Liver (tissue), 10 donors: ENCODE results near the gene RALGAPB. TPM values are rescaled to one million over a fixed set of nuclear protein-coding genes. Genes with fewer than 3 reads are reported as not detected.

Source experiments
- DNase-seq: peaks from one replicate; pipeline ENCODE4 v3.0.0-alpha.2; 2017; ENCODE audit warnings: low spot score
- H3K27ac ChIP-seq, 2 donors: one replicate each; pipeline ENCODE4 v1.7.0; 2013; ENCODE audit warnings: inconsistent platforms in 2 of 2, low read length in 2 of 2, control low read depth in 1 of 2, low read depth in 1 of 2, mild to moderate bottlenecking in 1 of 2
- H3K27me3 ChIP-seq, 4 donors: one replicate each; pipeline versions ENCODE4 v1.6.1 to v1.7.0; 2013; ENCODE audit warnings: low read length in 3 of 4, inconsistent platforms in 1 of 4, mild to moderate bottlenecking in 1 of 4, moderate library complexity in 1 of 4; ENCODE audit not compliant: control insufficient read depth in 4 of 4, insufficient read depth in 4 of 4
- H3K36me3 ChIP-seq, 4 donors: one replicate each; pipeline versions ENCODE4 v1.6.1 to v1.7.0; 2013; ENCODE audit warnings: low read length in 3 of 4, mild to moderate bottlenecking in 3 of 4, low read depth in 1 of 4, moderate library complexity in 1 of 4; ENCODE audit not compliant: control insufficient read depth in 4 of 4, insufficient read depth in 3 of 4
- H3K4me1 ChIP-seq, 4 donors: one replicate each; pipeline versions ENCODE4 v1.6.1 to v1.7.0; 2013; ENCODE audit warnings: low read length in 3 of 4, mild to moderate bottlenecking in 3 of 4, moderate library complexity in 1 of 4; ENCODE audit not compliant: control insufficient read depth in 4 of 4, insufficient read depth in 4 of 4
- H3K4me3 ChIP-seq, 3 donors: one replicate each; pipeline versions ENCODE4 v1.6.1 to v1.7.0; 2013; ENCODE audit warnings: low read length in 3 of 3, control low read depth in 1 of 3, low read depth in 1 of 3, mild to moderate bottlenecking in 1 of 3
- H3K9ac ChIP-seq, 2 donors: one replicate each; pipeline ENCODE4 v1.7.0; 2013; ENCODE audit warnings: low read length in 2 of 2, mild to moderate bottlenecking in 2 of 2, moderate library complexity in 2 of 2, control low read depth in 1 of 2, low read depth in 1 of 2
- H3K9me3 ChIP-seq, 4 donors: one replicate each; pipeline versions ENCODE4 v1.6.1 to v1.7.0; 2013; ENCODE audit warnings: low read length in 3 of 4; ENCODE audit not compliant: control insufficient read depth in 4 of 4
- YY1 ChIP-seq: IDR thresholded peaks from 2 replicates; pipeline ENCODE4 v1.6.1; 2016; ENCODE audit warnings: antibody characterized with exemption, mild to moderate bottlenecking
- ZBTB33 ChIP-seq: IDR thresholded peaks from 2 replicates; pipeline ENCODE4 v1.6.1; 2016; ENCODE audit warnings: antibody characterized with exemption
- WGBS: extraction: QIAGEN DNeasy Blood & Tissue Kit; methylation state at CpG from one replicate; pipeline ENCODE4 v1.1.7; 2013; 5-methylcytosine and 5-hydroxymethylcytosine counted together
- polyA plus RNA-seq, 2 donors: library from polyadenylated mRNA; stranded (reverse) in 1 of 2; unstranded in 1 of 2; fragments of 200-250 nt in 1 of 2; fragments of >200 nt in 1 of 2; fragmentation: Nextera tagmentation in 1 of 2; extraction: Ambion mirVana in 1 of 2; gene quantifications; one replicate each; pipeline versions ENCODE4 v1.2.1 to v1.2.3, GENCODE V29; 2013 to 2015
- small RNA-seq: library from RNA; depleted of rRNA; stranded (forward); fragments of <200 nt; gene quantifications from one replicate; pipeline ENCODE3, GENCODE V24; 2014
- total RNA-seq, 2 donors: library from RNA; depleted of rRNA; stranded (reverse); fragments of >200 nt; gene quantifications; one replicate each; pipeline ENCODE4 v1.2.3, GENCODE V29; 2014
- donor health status: healthy.
- donor health status: healthy.
- donor health status: healthy.
- donor health status: healthy.
- donor health status: healthy.

RALGAPB gene
- total and polyA plus RNA-seq, 4 donors = 4.3 to 19.7 (median 9.5) TPM

GRCh38 chr20:38626921-38627659, 154.4 kb downstream of the RALGAPB start:
- H3K9me3 ChIP-seq = peaks cover 0 to 4% (median 2%) of the 10 kb centered on the region in 4 donors
- 95% methylated on average over 10 of the region's 10 CpGs for WGBS
- H3K27me3 ChIP-seq = no peaks in the 10 kb centered on the region
- H3K9ac ChIP-seq = no peak overlapping the region
- DNase-seq = no peak
- no peak for TF ChIP-seq ZBTB33
- no peak for TF ChIP-seq YY1
- no peak overlapping the region for H3K4me3 ChIP-seq
- no peak overlapping the region for H3K27ac ChIP-seq
- H3K36me3 ChIP-seq = no peaks in the 10 kb centered on the region
- H3K4me1 ChIP-seq = no peaks in the 10 kb centered on the region

Small RNA genes lying within 50 kb of the gene (small RNA-seq; reads per million reads assigned to genes)
- not detected for gene MIR548O2
- gene RF00056 = not detected
- 25.7 reads per million, percentile 96 among the genes with 10 or more reads in this experiment for gene SNORA60
- gene SNORA71A = 11.2 reads per million, percentile 94 among the genes with 10 or more reads in this experiment
- gene SNORA71B = 31.3 reads per million, percentile 96 among the genes with 10 or more reads in this experiment
- gene SNORA71C = 5.8 reads per million, percentile 93 among the genes with 10 or more reads in this experiment
- 160 reads per million, percentile 98 among the genes with 10 or more reads in this experiment for gene SNORA71D
- gene SNORA71E = not detected

Other genes with a start within 250 kb of the RALGAPB start
- 1 to 10 TPM in 1 of 2 donors, under 1 TPM in 1; 0.09 to 1.4 TPM for gene KIAA1755, start 212.1 kb upstream of the RALGAPB start, total RNA-seq
- 1 to 10 TPM in 1 of 2 donors, under 1 TPM in 1; 0.29 to 1.3 TPM for gene KIAA1755, start 212.1 kb upstream of the RALGAPB start, polyA plus RNA-seq
- gene BPI, start 168.7 kb upstream of the RALGAPB start, total RNA-seq = 10 to 100 TPM in 1 of 2 donors, under 1 TPM in 1; 0.08 to 10.3 TPM
- gene BPI, start 168.7 kb upstream of the RALGAPB start, polyA plus RNA-seq = under 1 TPM in 1 of 2 donors, not detected in 1; 0.37 TPM
- gene LBP, start 126.4 kb upstream of the RALGAPB start, total RNA-seq = 1,000 to 10,000 TPM in 1 of 2 donors, 100 to 1,000 TPM in 1; 761 to 1,404 TPM
- 1,000 to 10,000 TPM in 1 of 2 donors, 100 to 1,000 TPM in 1; 561 to 1,485 TPM for gene LBP, start 126.4 kb upstream of the RALGAPB start, polyA plus RNA-seq
- 1 to 10 TPM; 6.3 to 9.2 TPM for gene SNHG17, start 37.5 kb upstream of the RALGAPB start, total RNA-seq
- gene SNHG17, start 37.5 kb upstream of the RALGAPB start, polyA plus RNA-seq = 10 to 100 TPM; 18.9 to 24.6 TPM
- gene ADIG, start 108.4 kb downstream of the RALGAPB start, total RNA-seq = not detected
- not detected for gene ADIG, start 108.4 kb downstream of the RALGAPB start, polyA plus RNA-seq
- under 1 TPM in 1 of 2 donors, not detected in 1; 0.08 TPM for gene ARHGAP40, start 129.0 kb downstream of the RALGAPB start, total RNA-seq
- gene ARHGAP40, start 129.0 kb downstream of the RALGAPB start, polyA plus RNA-seq = not detected